Keratinocyte (primary cell): ENCODE results near the gene USP8. TPM values are rescaled to one million over a fixed set of nuclear protein-coding genes. Genes with fewer than 3 reads are reported as not detected.
A peak's percentile ranks its signal among the peaks of the same experiment; 100 is the strongest.

ENCODE experiments used
- DNase-seq: peaks from one replicate; pipeline ENCODE4 v3.0.0-alpha.2; 2011; ENCODE audit warnings: low read depth, missing footprints, low spot score
- FAIRE-seq: peaks from 2 replicates; lab custom pipeline; 2011; peaks lifted over from hg19 to GRCh38; lab: Jason Lieb, UNC
- H2AFZ ChIP-seq: 2 replicates; pipeline ENCODE4 v1.6.0; 2012; ENCODE audit warnings: low read length, control low read depth, inconsistent platforms; ENCODE audit not compliant: control insufficient read depth
- H3K27ac ChIP-seq: 2 replicates; pipeline ENCODE4 v1.5.1; 2011; ENCODE audit warnings: low read length; ENCODE audit not compliant: control insufficient read depth, insufficient read depth
- H3K27me3 ChIP-seq: 3 replicates; pipeline ENCODE4 v1.6.0; 2011; ENCODE audit warnings: low read length; ENCODE audit not compliant: control insufficient read depth, insufficient read depth; ENCODE audit errors: extremely low read depth
- H3K36me3 ChIP-seq, 2 experiments: 2 replicates in 1 of 2; 3 replicates in 1 of 2; pipeline ENCODE4 v1.5.1; 2011; ENCODE audit warnings: low read length in 2 of 2, mild to moderate bottlenecking in 1 of 2; ENCODE audit not compliant: control insufficient read depth in 2 of 2, insufficient read depth in 2 of 2; ENCODE audit errors: extremely low read depth in 1 of 2
- H3K4me1 ChIP-seq: 3 replicates; pipeline ENCODE4 v1.5.1; 2011; ENCODE audit warnings: low read length; ENCODE audit not compliant: control insufficient read depth, insufficient read depth; ENCODE audit errors: extremely low read depth
- H3K4me2 ChIP-seq: 3 replicates; pipeline ENCODE4 v1.6.0; 2011; ENCODE audit warnings: low read depth, low read length; ENCODE audit not compliant: control insufficient read depth, insufficient read depth; ENCODE audit errors: extremely low read depth
- H3K4me3 ChIP-seq, 3 experiments: fragments of 200-600 bp in 1 of 3; sonication (generic) in 1 of 3; 2 replicates in 2 of 3; 3 replicates in 1 of 3; pipeline ENCODE4 v1.5.1; 2011 to 2016; ENCODE audit warnings: low read length in 3 of 3, mild to moderate bottlenecking in 3 of 3, control low read depth in 2 of 3, inconsistent platforms in 1 of 3, low read depth in 1 of 3, mixed read lengths in 1 of 3, mixed run types in 1 of 3, moderate library complexity in 1 of 3; ENCODE audit not compliant: control insufficient read depth in 2 of 3, insufficient read depth in 2 of 3; ENCODE audit errors: extremely low read depth in 1 of 3
- H3K79me2 ChIP-seq: 2 replicates; pipeline ENCODE4 v1.6.0; 2012; ENCODE audit warnings: low read length; ENCODE audit not compliant: control insufficient read depth, insufficient read depth
- H3K9ac ChIP-seq: 3 replicates; pipeline ENCODE4 v1.6.0; 2011; ENCODE audit warnings: low read length; ENCODE audit not compliant: control insufficient read depth, insufficient read depth; ENCODE audit errors: extremely low read depth
- H3K9me1 ChIP-seq: 3 replicates; pipeline ENCODE4 v1.6.0; 2011; ENCODE audit warnings: low read length; ENCODE audit not compliant: control insufficient read depth, insufficient read depth; ENCODE audit errors: extremely low read depth
- H3K9me3 ChIP-seq: 2 replicates; pipeline ENCODE4 v1.5.1; 2012; ENCODE audit warnings: low read depth, low read length; ENCODE audit not compliant: control insufficient read depth
- H4K20me1 ChIP-seq: 3 replicates; pipeline ENCODE4 v1.6.0; 2011; ENCODE audit warnings: low read length; ENCODE audit not compliant: control insufficient read depth, insufficient read depth; ENCODE audit errors: extremely low read depth
- CTCF ChIP-seq, 3 experiments: IDR thresholded peaks in 1 of 3; conservative IDR thresholded peaks in 1 of 3; optimal IDR thresholded peaks in 1 of 3; 2 replicates in 2 of 3; 3 replicates in 1 of 3; pipeline versions ENCODE3 to v1.5.1; 2011; ENCODE audit warnings: low read length in 3 of 3, mild to moderate bottlenecking in 3 of 3, moderate library complexity in 2 of 3, control low read depth in 1 of 3, inconsistent platforms in 1 of 3; ENCODE audit not compliant: insufficient read depth in 2 of 3; ENCODE audit errors: extremely low read depth in 1 of 3
- EZH2 ChIP-seq: IDR thresholded peaks from one replicate; pipeline ENCODE4 v1.6.1; 2012; ENCODE audit warnings: inconsistent platforms, mild to moderate bottlenecking, low read length, moderate library complexity
- dilution Hi-C: fragments of 300-500 bp; cut with MboI; formaldehyde crosslinking; loops from one replicate; pipeline ENCODE4 v1.7.0; 2020; ENCODE audit warnings: low sequenced_read_pairs; ENCODE audit not compliant: extremely low pct_ligation_motif_present
- polyA minus RNA-seq, 3 experiments: library from RNA; depleted of rRNA, polyadenylated mRNA; stranded (reverse); fragments of >200 nt; gene quantifications; 1 replicate in 1 of 3; 2 replicates in 1 of 3; 3 replicates in 1 of 3; pipeline ENCODE4 v1.2.3, GENCODE V29; 2011
- polyA plus RNA-seq, 5 experiments: library from polyadenylated mRNA; depleted of rRNA in 3 of 5; stranded (reverse) in 3 of 5; stranded (forward) in 1 of 5; unstranded in 1 of 5; fragments of >200 nt; gene quantifications; 1 replicate in 1 of 5; 2 replicates in 3 of 5; 3 replicates in 1 of 5; pipeline versions ENCODE4 v1.2.1 to v1.2.3, GENCODE V29; 2011 to 2012; ENCODE audit warnings: missing spikeins in 2 of 5, low read depth in 1 of 5, low replicate concordance in 1 of 5

USP8 gene
- polyA plus RNA-seq (27.9 to 47.4 TPM (median 37.8 TPM) in 3 replicates), polyA minus RNA-seq (27.1 to 52.8 TPM (median 34.2 TPM) in 3 replicates)
- 134 TPM for polyA plus RNA-seq (2011; ENCODE audit: low read depth)
- polyA plus RNA-seq (2011; cell fraction: cytosol; rRNA removed): 22.5 and 43.6 TPM in 2 replicates
- 32.2 and 35.7 TPM in 2 replicates for polyA plus RNA-seq (2011; cell fraction: nucleus; rRNA removed)
- polyA plus RNA-seq (2012; ENCODE audit: low replicate concordance): 23.2 and 29.8 TPM in 2 replicates
- polyA minus RNA-seq (2011; cell fraction: cytosol; rRNA and poly(A)+ RNA removed): 29.4 TPM
- 34.2 and 55.3 TPM in 2 replicates for polyA minus RNA-seq (2011; cell fraction: nucleus; rRNA and poly(A)+ RNA removed)

- peak; percentile 73 for FAIRE-seq
- TF ChIP-seq EZH2: no peak
- no peak for TF ChIP-seq CTCF (optimal IDR thresholded peaks at IDR 0.05 in 1 of 3, IDR thresholded peaks at IDR 0.05 in 1 of 3, conservative IDR thresholded peaks at IDR 0.05 in 1 of 3; ENCODE audit: extremely low read depth in 1 of 3, insufficient read depth in 2 of 3, low read length in 3 of 3)
Observed at GRCh38 chr15:50424066-50424890, at the start of gene USP8. Gene USP8, plus strand, starts transcription at chr15:50424405. Its CDS starts 14,669 bp downstream, at chr15:50439074.

GRCh38 chr15:50377867-50378751 lies 46.1 kb upstream of the USP8 start:
- no peaks in the 10 kb centered on the region for H4K20me1 ChIP-seq
- no peaks in the 10 kb centered on the region for H3K9me3 ChIP-seq
- no peak overlapping the region for H3K27ac ChIP-seq
- TF ChIP-seq EZH2: no peak
- TF ChIP-seq CTCF (optimal IDR thresholded peaks at IDR 0.05 in 1 of 3, IDR thresholded peaks at IDR 0.05 in 1 of 3, conservative IDR thresholded peaks at IDR 0.05 in 1 of 3; ENCODE audit: extremely low read depth in 1 of 3, insufficient read depth in 2 of 3, low read length in 3 of 3): no peak
- FAIRE-seq: no peak
- no peaks in the 10 kb centered on the region for H3K9me1 ChIP-seq
- no peaks in the 10 kb centered on the region for H3K36me3 ChIP-seq
- H3K4me3 ChIP-seq: no peak overlapping the region
- H3K4me2 ChIP-seq: no peak overlapping the region
- no peak overlapping the region for H2AFZ ChIP-seq
- H3K27me3 ChIP-seq: no peaks in the 10 kb centered on the region
- H3K4me1 ChIP-seq: no peaks in the 10 kb centered on the region
- no peak for DNase-seq
- no peaks in the 10 kb centered on the region for H3K79me2 ChIP-seq
- H3K9ac ChIP-seq: no peak overlapping the region
- dilution Hi-C loops: no loop called here

More at GRCh38 chr15:50424066-50424890, at the start of gene USP8:
- no peaks in the 10 kb centered on the region for H3K9me3 ChIP-seq
- peak within 1 kb of the TSS; percentile 97 for H3K9ac ChIP-seq
- no peaks in the 10 kb centered on the region for H3K27me3 ChIP-seq
- peak within 1 kb of the TSS; percentile 96 for H3K27ac ChIP-seq
- H3K9me1 ChIP-seq: no peaks in the 10 kb centered on the region
- peak within 1 kb of the TSS; percentile 83 for H2AFZ ChIP-seq
- H3K79me2 ChIP-seq: peaks cover 51% of the 10 kb centered on the region
- H3K4me3 ChIP-seq: peak within 1 kb of the TSS; percentile 56 to 99 (median 91)
- H4K20me1 ChIP-seq: no peaks in the 10 kb centered on the region
- no peaks in the 10 kb centered on the region for H3K36me3 ChIP-seq
- peaks cover 4% of the 10 kb centered on the region for H3K4me1 ChIP-seq
- peak within 1 kb of the TSS; percentile 85 for H3K4me2 ChIP-seq
- peak; percentile 66 for DNase-seq
- dilution Hi-C loops: no loop called here
